ENCODE data around the gene FYB2.

GRCh38 chr1:56844545-56845136, 25.4 kb upstream of the FYB2 start:
- TF ChIP-seq ZNF565 (CRISPR knock-in tag; conservative IDR thresholded peaks at IDR 0.05; ENCODE audit: low read depth) (no peak), ZNF8 (CRISPR knock-in tag; IDR thresholded peaks at IDR 0.05) (no peak), CREB5 (CRISPR knock-in tag; IDR thresholded peaks at IDR 0.05; ENCODE audit: low read depth) (no peak), CSDC2 (CRISPR knock-in tag; IDR thresholded peaks at IDR 0.05) (no peak), RARB (CRISPR knock-in tag; IDR thresholded peaks at IDR 0.05) (no peak)
